Measurements from ENCODE around the gene THAP2. TPM values are rescaled to one million over a fixed set of nuclear protein-coding genes. Genes with fewer than 3 reads are reported as not detected.

Gene THAP2
- total and polyA plus RNA-seq, 8 donors, result 0.87 to 4.3 (median 1.8) TPM; not detected in 1

- no peak for DNase-seq
- Histone ChIP-seq H3K9me3 (no peaks in the 10 kb centered on the region), H3K27ac (no peak overlapping the region), H3K4me1 (peaks cover 0 to 15% (median 0%) of the 10 kb centered on the region in 4 donors), H3K27me3 (no peaks in the 10 kb centered on the region), H3K4me3 (no peak overlapping the region), H3K36me3 (peaks cover 59 to 100% (median 98%) of the 10 kb centered on the region in 4 donors)
- WGBS, 5 donors, result 33 to 62% (median 39%) methylated on average over 3 of the region's 3 CpGs
- intact Hi-C loops (cut with DNase I; ENCODE audit: low total_unique reads), result no loop called here
- TF ChIP-seq CTCF (IDR thresholded peaks at IDR 0.05) (no peak), POLR2A (IDR thresholded peaks at IDR 0.05) (no peak), POLR2AphosphoS5 (IDR thresholded peaks at IDR 0.05) (no peak), EP300 (IDR thresholded peaks at IDR 0.05) (no peak)
Observed at GRCh38 chr12:71626768-71627167, 37.3 kb upstream of the THAP2 start.

GRCh38 chr12:71627438-71628002 is 36.6 kb upstream of the THAP2 start:
- no peaks in the 10 kb centered on the region for H3K9me3 ChIP-seq
- H3K27ac ChIP-seq, result no peak overlapping the region
- intact Hi-C loops (cut with DNase I; ENCODE audit: low total_unique reads), result no loop called here
- peaks cover 0 to 15% (median 0%) of the 10 kb centered on the region in 4 donors for H3K4me1 ChIP-seq
- peaks cover 59 to 100% (median 98%) of the 10 kb centered on the region in 4 donors for H3K36me3 ChIP-seq
- WGBS, 5 donors, result 33 to 68% (median 55%) methylated on average over 2 of the region's 2 CpGs
- H3K27me3 ChIP-seq, result no peaks in the 10 kb centered on the region
- TF ChIP-seq EP300 (IDR thresholded peaks at IDR 0.05) (no peak), POLR2A (IDR thresholded peaks at IDR 0.05) (no peak), POLR2AphosphoS5 (IDR thresholded peaks at IDR 0.05) (no peak), CTCF (IDR thresholded peaks at IDR 0.05) (no peak)
- no peak overlapping the region for H3K4me3 ChIP-seq
- DNase-seq, result no peak

- 24 to 34% (median 31%) methylated on average over 3 of the region's 3 CpGs for WGBS, 5 donors
- Histone ChIP-seq H3K27me3 (no peaks in the 10 kb centered on the region), H3K36me3 (peaks cover 49 to 100% (median 94%) of the 10 kb centered on the region in 4 donors), H3K4me1 (peaks cover 0 to 4% (median 0%) of the 10 kb centered on the region in 4 donors), H3K4me3 (no peak overlapping the region), H3K27ac (no peak overlapping the region), H3K9me3 (no peaks in the 10 kb centered on the region)
- peak in 1 of 2 donors; percentile 83 for DNase-seq
- intact Hi-C loops (cut with DNase I; ENCODE audit: low total_unique reads), result no loop called here
- TF ChIP-seq POLR2AphosphoS5 (IDR thresholded peaks at IDR 0.05) (no peak), CTCF (IDR thresholded peaks at IDR 0.05) (peak in 5 of 7 experiments; percentile 24 to 70 (median 43)), EP300 (IDR thresholded peaks at IDR 0.05) (no peak)
Observed at GRCh38 chr12:71636704-71637115, 27.4 kb upstream of the THAP2 start.

- DNase-seq, result no peak
Observed at GRCh38 chr12:71638499-71638898, 25.6 kb upstream of the THAP2 start.

More at GRCh38 chr12:71638499-71638898, 25.6 kb upstream of the THAP2 start:
- Histone ChIP-seq H3K27me3 (no peaks in the 10 kb centered on the region), H3K9me3 (no peaks in the 10 kb centered on the region), H3K4me1 (peaks cover 0 to 20% (median 0%) of the 10 kb centered on the region in 4 donors), H3K4me3 (no peak overlapping the region), H3K36me3 (peaks cover 40 to 100% (median 94%) of the 10 kb centered on the region in 4 donors), H3K27ac (no peak overlapping the region)
- intact Hi-C loops (cut with DNase I; ENCODE audit: low total_unique reads), result no loop called here
- no peak for TF ChIP-seq EP300 (IDR thresholded peaks at IDR 0.05)
- no peak for TF ChIP-seq CTCF (IDR thresholded peaks at IDR 0.05)
- no peak for TF ChIP-seq POLR2A (IDR thresholded peaks at IDR 0.05)
- no peak for TF ChIP-seq POLR2AphosphoS5 (IDR thresholded peaks at IDR 0.05)
